Measurements from ENCODE around the gene BCAS1.

BCAS1 gene

DNA sequence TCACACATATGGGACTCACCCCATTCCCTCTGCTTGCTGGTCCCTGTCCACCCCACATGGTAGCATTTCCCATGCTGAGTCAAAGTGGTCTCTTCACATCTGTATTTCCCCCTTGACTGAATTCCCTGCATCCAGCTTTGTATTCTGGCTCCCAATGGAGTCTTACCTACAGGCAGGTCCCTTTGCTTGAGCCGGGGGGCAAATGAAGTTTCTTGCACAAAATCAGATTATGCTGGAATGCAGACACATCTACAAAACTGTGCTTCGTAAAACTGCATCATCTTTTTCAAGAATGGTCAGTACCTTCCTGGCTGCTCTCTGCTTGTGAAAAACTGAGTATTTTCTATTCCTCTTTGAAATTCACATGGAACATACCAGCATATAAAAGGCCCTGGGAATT, 32.1 kb upstream of the BCAS1 start:
- no peak for DNase-seq (ENCODE audit: low read depth)

DNA sequence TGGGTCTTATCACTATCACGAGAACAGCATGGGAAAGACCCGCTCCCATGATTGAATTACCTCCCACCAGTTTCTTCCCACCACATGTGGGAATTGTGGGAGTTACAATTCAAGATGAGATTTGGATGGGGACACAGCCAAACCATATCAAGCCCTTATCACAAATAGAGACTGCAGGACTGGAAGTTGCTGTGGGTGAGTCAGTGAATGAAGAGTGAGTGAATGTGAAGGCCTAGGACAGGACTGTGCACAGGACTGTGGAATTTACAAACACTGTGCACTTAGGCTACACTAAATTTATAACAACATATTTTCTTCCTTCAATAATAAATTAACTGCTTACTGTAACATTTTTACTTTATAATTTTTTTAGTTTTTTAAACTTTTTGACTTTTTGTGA, 30.2 kb upstream of the BCAS1 start:
- DNase-seq (ENCODE audit: low read depth) = no peak

DNA sequence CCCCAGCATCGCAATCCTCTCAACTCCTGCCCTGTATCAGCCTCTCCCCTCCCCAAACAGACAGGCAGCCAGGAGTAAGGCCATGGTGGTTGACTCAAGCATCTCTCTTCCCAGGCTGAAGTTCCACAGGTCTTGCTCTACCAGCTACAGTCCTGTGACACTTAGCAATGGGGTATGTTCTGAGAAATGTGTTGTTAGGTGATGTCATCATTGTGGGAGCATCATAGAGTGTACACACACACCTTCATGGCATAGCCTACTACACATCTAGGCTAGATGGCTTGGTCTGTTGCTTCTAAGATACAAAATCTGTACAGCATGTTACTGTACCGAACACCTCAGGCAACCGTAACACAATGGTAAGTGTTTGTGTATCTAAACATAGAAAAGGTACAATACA, 29.5 kb upstream of the BCAS1 start:
- DNase-seq (ENCODE audit: low read depth) = no peak

DNA sequence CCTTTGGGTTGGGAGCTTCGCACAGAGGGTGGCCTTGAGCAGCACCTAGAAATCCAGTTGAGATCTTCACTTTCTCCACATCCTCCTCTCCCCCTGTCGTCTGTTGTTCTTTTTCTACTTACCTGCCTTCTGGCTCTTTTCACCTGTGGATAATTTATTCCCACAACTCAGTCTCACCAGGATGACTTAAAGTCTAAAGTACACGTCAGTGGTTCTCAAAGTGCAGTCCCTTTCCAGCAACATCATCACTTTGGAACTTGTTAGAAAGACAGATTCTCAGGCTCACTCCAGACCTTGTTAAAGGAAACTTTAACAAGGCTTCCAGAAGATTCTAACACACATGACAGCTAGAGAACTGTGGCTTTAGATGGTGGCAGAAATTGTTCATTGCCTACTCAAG, 27.7 kb upstream of the BCAS1 start:
- DNase-seq (ENCODE audit: low read depth) = no peak

DNA sequence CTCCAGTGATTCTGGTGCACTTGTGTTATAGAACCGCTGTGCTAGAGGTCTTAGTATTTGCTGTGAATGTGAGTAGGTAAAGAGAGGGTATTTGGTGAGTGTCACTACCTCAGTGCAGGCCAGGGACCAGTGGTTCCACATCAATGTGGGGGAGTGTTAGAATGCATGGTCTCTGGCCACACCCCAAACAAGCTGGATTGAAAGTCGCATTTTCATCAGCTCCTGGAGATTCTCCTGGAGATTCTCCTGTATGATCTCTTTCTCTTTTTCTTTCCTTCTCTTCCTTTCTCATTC, 26.8 kb upstream of the BCAS1 start:
- no peak for DNase-seq (ENCODE audit: low read depth)

DNA sequence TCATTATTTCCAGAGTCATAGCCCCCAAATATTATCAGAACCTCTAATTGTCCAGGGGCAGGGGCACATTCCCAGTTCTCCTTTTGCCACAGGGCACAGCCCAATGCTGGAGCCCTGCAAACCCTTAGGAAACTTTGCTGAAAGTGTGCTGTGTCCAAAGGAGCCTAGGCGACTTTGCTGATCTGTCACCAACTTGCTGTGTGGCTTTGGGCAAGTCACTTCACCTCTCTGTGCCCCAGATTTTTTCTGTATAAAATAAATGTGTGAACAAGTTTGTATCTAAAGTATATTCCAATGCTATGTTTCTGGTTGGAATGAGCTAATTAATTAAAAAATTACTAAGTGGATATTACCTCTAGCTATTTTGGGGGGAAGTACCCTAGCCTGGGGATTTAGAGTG, 25.4 kb upstream of the BCAS1 start:
- DNase-seq (ENCODE audit: low read depth) = no peak

DNA sequence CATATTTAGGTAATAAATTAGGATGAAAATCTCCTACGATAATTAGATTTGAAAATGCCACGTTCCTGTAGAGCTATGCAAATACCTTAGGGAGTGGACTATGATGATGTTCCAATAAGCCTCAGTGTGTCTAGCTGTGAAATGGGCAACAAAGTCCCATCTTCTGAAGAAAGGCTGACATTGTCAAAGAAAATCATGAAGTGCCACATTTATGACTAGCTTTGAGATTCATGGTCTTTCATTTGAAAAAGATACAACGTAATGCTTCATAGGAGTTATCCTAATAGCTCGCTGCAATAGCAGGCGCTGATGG, 23.8 kb upstream of the BCAS1 start:
- no peak for DNase-seq (ENCODE audit: low read depth)

DNA sequence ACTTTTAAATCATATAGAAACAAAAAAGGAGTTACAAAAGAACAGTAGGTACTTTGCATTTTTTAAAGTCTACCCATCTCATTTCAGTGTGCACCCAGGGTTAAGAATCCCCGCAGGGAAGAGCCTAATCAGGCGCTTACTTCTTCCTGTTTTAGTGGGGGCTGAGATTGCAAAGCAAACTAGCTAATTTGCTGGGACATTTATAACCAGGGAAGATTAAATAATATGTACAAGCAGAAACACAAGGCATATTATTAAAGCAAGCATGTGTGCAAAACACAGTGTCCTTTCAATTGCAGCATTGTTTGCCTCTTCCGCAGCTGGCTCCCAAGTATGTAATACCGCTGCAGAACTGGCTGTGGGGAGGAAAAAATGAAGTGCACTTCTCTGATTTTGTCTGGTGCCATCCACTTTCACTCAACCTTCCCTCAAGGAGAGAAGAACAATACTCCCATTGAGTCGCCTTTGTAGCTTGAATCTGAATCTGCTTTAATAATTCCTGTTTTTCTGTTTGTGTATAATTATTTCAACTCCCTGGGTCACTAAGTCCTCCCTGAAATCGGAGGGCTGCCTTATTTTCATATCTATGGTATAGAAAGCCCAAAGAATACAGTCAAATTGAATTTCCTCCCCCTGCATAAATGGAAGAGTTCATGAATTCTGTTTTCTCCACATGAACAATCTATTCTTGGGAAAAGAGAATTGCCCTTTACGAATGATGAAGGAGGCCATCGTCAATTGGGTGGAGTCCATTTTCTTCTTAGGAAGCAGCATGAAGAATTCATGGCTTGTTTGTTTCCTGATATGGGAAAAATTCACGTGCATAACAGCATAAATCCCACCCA, 23.3 kb upstream of the BCAS1 start:
- DNase-seq (ENCODE audit: low read depth) = no peak

DNA sequence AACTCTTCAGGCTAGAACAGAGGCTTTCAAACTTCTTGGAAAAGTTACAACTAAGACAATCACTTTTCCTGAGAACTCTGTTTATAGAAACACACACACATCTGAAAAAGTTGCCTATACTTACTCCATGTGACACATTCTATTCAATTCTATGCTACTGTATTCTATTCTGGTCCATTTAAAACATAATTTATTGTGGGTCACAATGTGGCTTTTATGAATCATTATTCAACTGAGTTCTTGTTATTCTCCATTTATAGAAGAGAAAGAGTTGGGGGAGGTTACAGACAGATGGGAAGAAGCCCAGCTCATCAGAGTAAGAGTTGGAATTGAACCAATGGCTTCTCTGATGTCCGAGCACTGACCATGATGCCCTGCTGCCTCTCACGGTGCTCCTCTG, 21.6 kb upstream of the BCAS1 start:
- DNase-seq (ENCODE audit: low read depth) = no peak

DNA sequence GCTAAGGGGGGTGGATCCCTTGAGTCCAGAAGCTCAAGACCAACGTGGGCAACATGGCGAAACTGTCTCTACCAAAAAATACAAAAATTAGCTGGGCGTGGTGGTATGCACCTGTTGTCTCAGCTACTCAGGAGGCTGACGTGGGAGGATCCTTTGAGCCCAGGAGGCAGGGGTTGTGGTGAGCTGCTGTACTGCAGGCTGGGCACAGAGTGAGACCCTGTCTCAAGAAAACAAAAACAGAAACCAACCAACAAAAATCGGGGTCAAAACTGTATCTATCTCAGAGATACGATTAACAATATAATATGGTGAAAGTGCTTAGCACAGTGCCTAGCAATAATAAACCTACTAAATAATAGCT, 20.7 kb upstream of the BCAS1 start:
- no peak for DNase-seq (ENCODE audit: low read depth)

DNA sequence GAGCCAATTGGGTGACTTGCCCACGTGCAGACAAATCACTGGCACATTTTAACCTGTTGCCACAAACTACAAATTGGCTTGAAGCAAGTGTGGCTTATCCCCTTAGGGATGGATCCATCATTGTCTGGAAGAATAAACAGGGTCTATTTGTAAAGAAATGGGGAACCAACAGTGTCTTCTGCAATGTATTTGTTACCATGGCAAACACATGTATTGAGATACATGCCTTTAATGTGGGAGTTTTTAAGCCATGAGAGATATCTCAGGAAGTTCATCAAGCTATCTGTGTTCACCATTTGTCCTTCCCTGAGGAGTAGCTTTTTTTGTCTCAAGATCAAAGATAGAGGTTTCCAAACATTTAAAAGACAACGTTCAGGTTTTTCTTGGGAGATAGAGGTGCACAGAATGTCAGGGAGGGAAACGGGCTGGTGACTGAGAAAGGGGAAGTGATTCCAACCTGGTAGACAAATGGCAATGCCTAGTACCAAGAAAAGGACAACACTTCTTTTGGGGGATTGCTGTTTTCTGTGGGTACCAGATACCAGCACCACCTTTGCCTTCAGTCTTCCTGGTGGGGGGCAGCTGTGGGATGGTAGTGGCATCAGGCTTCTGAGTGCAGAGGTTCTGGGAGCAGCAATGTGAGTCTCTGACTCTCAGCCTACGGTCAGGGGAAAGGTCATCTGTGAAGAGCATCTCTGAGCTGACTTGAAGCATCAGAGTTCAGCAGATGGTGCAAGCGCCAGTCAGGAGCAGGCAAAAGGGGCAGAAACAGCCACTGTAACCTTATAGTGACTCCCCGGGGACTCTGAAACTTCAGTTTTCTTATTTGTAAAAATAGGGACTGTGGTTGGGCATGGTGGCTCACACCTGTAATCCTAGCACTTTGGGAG, 20.1 kb upstream of the BCAS1 start:
- no peak for DNase-seq (ENCODE audit: low read depth)

DNA sequence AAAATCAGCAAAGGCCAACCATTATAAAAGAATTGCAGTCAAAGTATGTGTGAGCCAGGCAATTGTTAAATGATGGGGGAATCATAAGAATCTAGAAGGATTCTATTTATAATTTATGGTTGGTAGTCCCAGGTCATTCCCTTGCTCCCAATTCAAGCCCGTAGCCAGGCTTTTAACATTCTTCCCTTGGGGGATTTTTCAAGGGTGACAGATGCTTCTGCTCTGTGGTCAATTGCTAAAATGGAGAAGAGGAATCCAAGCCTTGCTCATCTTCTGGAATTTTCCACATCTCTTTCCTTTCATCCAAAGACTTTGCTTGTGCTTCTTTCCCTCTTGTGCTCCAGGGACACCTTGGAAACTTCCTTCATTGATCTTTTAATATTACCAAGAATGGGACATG, 18.0 kb upstream of the BCAS1 start:
- no peak for DNase-seq (ENCODE audit: low read depth)

DNA sequence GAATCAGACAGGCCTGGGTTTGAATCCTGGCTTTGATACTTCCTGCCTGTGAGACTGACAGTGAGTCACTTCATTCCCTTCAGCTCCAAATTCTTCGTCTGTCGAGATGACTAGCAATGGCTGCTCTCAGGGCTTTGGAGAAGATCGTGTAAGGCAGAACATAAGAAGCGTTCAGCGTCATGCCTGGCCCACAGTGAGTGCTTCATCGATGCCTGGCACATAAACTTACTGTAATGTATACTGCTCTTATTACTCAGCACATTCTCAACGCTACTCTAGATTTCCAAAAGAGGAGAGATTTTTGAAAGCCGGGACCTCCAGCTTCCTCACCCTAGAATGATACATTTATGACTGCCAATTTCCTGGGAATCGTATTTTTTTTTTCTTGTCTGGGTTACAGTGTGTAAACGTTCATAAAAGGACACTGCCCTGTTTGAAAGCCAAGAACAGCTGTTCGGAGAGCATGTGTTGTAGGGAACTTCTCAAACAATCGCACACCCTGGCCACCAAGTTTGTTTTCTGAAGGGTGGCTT, 16.2 kb upstream of the BCAS1 start:
- no peak for DNase-seq (ENCODE audit: low read depth)

DNA sequence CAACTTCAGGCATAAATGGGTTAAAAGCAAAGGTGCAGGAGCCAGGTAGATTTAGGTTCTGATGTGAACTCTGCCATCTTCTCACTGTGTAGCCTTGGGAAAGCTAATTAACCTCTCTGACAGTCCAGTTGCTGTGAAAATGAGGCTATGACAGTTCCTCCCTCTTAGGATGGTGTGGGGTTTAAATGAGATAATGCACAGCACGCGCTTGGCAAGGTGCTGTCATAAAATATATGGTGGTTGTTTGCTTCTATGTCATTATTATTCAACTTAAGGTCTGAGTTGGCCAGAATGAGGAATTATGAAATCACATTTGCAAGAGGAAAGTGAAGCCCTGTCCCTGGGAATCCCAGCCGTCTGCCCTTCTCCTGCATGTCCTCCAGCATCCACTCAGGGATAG, 15.5 kb upstream of the BCAS1 start:
- no peak for DNase-seq (ENCODE audit: low read depth)

DNA sequence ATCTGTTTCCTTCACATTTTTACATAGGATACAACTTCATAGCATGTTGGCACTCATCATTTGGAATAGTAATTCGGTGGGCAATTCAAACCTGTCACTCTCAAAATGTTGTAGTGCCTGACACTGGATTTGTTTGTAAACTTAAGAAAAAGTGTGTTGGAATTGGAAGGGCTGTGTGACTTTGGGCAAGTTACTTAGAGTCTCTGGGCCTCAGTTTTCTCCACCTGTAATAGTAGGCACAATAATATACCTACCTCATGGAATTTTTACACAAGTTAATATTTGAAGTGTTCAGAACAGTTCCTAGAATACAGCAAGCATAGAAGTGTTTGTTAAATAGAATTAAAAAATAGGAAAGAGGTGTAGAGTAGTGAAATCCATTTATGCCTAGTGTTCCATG, 15.0 kb upstream of the BCAS1 start:
- DNase-seq (ENCODE audit: low read depth) = no peak

DNA sequence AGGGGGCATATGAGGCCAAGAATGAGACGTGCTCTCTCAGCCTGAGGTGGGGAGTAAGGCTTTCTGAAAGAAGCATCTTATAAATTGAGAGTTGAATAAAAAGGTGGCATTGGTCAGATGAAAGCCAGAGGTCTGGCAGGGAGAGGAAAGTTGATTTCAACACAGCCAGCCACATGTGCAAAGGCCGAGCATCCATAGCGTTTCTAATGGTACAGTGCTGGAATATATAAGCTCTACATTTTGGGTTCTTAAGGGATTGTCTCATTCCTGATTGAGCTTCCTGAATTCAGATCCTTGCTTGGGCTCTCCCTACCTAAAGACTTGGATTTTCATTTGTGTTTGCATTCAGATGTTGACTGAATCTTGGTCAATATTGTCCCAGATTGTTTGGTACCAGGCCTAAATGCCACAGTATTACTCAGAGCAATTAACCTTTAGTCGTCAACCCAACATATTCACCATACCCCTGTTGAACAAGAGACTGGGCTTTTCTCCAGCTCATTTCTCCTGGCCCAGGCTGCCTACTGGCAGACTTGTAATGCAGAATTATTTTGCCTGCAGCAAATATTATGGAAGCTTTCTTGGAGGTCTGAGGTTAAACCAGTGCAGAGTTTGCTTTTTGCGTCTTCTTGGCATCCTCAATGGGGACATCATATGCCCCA, 14.5 kb upstream of the BCAS1 start:
- DNase-seq (ENCODE audit: low read depth) = no peak

DNA sequence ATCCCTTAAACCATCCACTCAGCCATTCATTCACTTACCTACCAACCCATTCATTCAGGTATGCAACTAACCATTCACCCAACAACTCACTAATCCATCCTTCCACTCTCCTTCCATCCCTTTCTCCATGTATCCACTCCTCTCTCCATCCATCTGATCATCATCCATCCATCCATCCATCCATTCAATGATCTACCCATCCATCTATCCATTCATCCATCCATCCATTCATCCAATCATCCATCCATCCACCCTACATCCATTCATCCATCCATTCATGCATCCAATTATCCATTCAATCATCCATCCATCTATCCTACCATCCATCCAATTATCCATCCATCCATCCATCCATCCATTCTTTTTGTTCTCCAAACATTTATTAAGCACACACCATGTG, 13.8 kb upstream of the BCAS1 start:
- DNase-seq (ENCODE audit: low read depth) = no peak

DNA sequence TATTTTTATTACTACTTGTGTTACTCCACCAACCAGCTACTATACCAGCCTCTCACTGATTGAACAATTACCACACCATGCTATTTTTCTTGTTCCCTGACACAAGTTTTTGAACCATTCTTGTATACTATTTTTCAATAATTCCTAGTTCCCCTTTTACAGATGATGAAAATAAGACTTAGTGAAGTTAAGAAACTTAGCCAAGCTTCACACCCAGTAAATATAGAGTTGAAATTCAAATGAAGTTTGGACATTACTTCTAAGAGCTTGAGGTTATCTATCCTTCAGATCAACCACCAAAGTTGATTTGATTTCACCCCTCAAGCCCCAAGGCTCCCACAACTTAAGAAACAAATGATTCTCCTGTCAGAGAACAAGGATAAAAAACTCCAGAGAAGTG, 13.1 kb upstream of the BCAS1 start:
- DNase-seq (ENCODE audit: low read depth) = no peak

DNA sequence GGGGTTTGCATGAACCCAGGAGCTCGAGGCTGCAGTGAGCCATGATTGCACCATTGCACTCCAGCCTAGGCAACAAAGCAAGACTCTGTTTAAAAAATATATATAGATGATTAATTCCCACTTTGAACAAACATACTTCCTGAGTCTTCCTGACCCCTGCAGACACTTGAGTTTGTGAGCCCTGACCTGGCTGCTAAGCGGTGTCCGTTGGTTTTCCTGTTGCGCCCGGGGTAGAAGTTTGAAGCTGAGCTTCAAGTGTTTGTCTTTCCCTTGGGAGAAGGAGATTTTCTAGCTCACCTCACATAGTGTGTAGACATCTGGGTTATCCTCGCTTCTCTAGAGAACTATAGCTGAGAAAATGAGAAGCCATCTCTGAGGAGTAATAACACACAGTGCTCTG, 11.7 kb upstream of the BCAS1 start:
- DNase-seq (ENCODE audit: low read depth) = no peak

DNA sequence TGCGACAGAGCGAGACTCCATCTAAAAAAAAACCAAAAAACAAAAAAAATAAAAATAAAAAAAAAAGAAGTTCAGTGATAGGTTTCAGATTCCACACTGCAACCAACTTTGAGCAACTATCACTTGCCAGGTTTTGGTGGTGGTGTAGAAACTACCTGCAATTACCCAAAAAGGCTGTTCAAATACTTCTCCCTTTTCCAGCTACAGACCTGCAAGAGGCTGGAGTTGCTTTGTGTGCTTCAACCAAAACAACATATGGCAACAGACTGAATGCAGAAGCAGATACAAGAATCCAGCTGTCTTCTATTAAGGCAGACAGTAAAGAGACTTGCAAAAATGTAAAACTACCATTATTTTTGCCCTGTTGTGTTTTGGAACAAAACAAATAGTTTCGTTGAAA, 9.3 kb upstream of the BCAS1 start:
- DNase-seq (ENCODE audit: low read depth) = no peak

DNA sequence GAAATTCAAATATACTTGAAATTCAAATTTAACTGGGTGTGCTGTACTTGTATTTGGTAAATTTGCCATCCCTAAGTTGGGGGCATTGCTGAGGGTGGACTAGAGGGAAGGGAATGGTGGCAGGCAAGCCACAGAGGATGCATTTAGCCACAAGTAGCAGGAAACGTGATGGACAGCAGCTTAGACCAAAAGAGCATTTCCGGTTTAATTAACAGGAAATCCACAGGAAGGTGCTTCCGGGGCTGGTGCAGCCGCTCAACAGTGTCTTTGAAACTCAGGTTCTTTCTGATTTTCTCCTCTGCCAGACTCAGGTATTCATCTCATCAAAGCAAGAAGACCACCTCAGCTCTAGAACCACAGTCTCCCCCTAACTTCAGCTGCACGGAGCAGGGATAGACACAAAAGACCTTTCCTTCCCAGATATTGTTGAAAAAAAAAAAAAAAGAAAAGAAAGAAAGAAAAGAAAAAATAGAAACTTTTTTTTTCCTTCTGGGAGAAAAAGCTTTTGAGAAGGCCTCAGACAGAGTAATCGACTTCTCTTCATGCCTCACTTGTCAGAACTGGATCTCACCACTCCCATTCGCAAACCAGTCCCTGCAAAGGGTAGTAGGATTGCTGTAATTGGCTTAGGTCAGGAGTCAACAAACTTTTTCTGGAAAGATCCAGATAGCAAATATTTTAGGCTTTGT, 8.0 kb upstream of the BCAS1 start:
- DNase-seq (ENCODE audit: low read depth) = peak; percentile 15

DNA sequence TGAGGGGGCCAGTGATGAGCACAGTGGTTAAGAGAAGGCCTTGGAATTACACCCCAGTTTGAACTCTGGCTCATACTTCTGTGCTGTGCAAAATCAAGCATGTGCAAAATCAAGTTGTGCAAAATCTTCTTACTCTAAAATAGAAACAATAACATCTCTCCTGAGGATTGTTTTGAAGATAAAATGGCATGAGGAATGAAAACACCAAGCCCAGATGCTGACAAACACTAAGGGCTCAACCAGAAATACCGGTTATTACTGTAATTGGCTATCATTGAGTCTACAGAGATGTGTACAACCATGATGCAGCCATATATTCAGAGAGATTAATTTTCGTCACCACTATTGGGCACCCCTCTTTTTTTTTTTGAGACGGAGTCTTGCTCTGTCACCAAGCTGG, 5.9 kb upstream of the BCAS1 start:
- no peak for DNase-seq (ENCODE audit: low read depth)

DNA sequence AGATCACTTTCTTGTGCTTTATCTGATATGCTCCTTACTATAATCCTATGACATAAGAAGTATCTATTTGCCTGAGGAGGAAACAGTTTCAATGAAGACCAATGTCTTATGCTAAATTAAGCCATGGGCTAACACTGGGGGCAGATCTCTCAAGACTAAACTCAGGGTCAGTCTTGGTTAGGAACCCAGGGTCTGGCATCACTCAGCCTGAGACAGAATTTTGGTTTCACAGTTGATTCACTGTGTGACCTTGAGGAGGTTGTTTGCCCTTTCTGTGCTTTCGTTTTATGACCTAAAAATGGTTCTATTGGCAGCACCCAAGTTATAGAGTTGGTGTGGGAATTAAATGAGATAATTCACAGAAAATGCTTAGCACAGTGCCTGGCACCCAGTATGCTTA, 4.9 kb upstream of the BCAS1 start:
- no peak for DNase-seq (ENCODE audit: low read depth)
